Prostate gland (tissue), 2 donors: ENCODE results near the gene NYAP1. TPM values are rescaled to one million over a fixed set of nuclear protein-coding genes. Genes with fewer than 3 reads are reported as not detected.

Experiments
- DNase-seq: peaks from one replicate; pipeline ENCODE4 v3.0.0-alpha.2; 2019; ENCODE audit warnings: low spot score
- H3K27ac ChIP-seq, 2 donors: fragments of 200-600 bp; sonication (generic); 2 replicates each; pipeline ENCODE4 v1.5.1; 2017 to 2019
- H3K27me3 ChIP-seq: fragments of 200-600 bp; sonication (generic); replicated peaks from 2 replicates; pipeline ENCODE4 v1.5.1; 2019; ENCODE audit not compliant: insufficient read depth
- H3K36me3 ChIP-seq, 2 donors: fragments of 200-600 bp; sonication (generic); 1 replicate in 1 of 2; 2 replicates in 1 of 2; pipeline versions ENCODE4 v1.5.1 to v1.8.1; 2017 to 2019
- H3K4me1 ChIP-seq: fragments of 200-600 bp; sonication (generic); replicated peaks from 2 replicates; pipeline ENCODE4 v1.5.1; 2019
- H3K4me3 ChIP-seq, 2 donors: fragments of 200-600 bp; sonication (generic); 2 replicates each; pipeline ENCODE4 v1.5.1; 2017 to 2019
- H3K9me3 ChIP-seq: fragments of 200-600 bp; sonication (generic); 2 replicates; pipeline ENCODE4 v1.5.1; 2017
- POLR2A ChIP-seq: fragments of 450-650 bp; IDR thresholded peaks from one replicate; pipeline ENCODE4 v1.6.1; 2016; ENCODE audit warnings: antibody characterized with exemption, mild to moderate bottlenecking
- POLR2AphosphoS5 ChIP-seq: sonication (generic); formaldehyde crosslinking; IDR thresholded peaks from one replicate; pipeline ENCODE4 v1.6.1; 2017; ENCODE audit warnings: antibody characterized with exemption
- WGBS: methylation state at CpG from one replicate; pipeline ENCODE4 v1.1.5; 2018; 5-methylcytosine and 5-hydroxymethylcytosine counted together
- intact Hi-C: fragments of 100-400 bp; cut with DNase I; formaldehyde crosslinking; loops from one replicate; pipeline ENCODE4 v1.14.2; 2022
- total RNA-seq, 2 donors: library from RNA; depleted of rRNA; stranded (reverse); fragments of >200 nt; gene quantifications; one replicate each; pipeline ENCODE4 v1.1.0, GENCODE V29; 2016
- TF ChIP-seq, protein P1 (sequence below), 4 experiments: fragments of 200-600 bp in 2 of 4; fragments of 450-650 bp in 2 of 4; sonication (generic) in 2 of 4; IDR thresholded peaks; 1 replicate in 3 of 4; 2 replicates in 1 of 4; pipeline ENCODE4 v1.5.1; 2016 to 2019; ENCODE audit warnings: antibody characterized with exemption in 4 of 4, mild to moderate bottlenecking in 2 of 4, moderate library complexity in 2 of 4

The NYAP1 gene
- total RNA-seq, 2 donors from 2014 or later = 0.73 to 16.9 TPM

DNA sequence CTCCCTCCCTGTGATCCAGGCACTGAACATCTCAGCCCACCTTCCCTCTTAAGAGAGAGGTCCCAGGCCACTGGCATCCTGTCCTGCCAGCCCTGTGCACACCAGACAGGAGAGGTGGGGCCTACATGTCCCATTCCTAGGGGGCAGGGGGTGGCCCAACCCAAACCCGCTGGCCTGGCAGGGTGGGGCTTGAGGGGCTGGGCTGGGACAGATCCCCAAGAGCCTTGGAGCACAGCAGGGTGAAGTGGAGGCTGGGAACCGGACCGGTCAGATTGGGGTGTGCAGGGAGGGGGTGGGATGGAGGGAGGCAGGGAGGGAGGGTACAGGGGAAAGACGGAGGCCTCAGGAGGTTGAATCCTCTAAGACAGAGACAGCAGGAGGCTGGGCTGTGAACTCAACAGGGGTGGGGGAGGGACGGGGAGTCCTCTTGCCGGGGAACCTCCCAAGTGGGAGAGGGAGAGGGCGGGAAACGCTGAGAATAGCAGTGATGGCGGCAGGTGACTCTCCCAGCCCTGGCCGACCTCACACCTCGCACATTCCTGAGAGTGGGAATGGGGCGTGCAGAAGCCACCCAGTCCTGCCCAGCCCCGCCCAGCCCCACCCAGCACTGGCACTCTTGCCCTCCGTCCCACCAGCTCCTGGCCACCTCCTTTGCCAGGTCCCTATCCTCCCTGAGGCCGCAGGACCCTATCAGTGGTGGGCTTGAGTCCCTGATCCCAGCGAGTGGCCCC is 11.4 kb upstream of the NYAP1 start:
- Histone ChIP-seq H3K9me3 (no peaks in the 10 kb centered on the region), H3K4me1 (peaks cover 30% of the 10 kb centered on the region), H3K27me3 (no peaks in the 10 kb centered on the region), H3K36me3 (no peaks in the 10 kb centered on the region), H3K4me3 (no peak overlapping the region), H3K27ac (peak overlapping the region; percentile 51 to 55)
- no peak for DNase-seq
- 60% methylated on average over 14 of the region's 16 CpGs for WGBS
- TF ChIP-seq POLR2A = no peak
- TF ChIP-seq, protein P1, sequence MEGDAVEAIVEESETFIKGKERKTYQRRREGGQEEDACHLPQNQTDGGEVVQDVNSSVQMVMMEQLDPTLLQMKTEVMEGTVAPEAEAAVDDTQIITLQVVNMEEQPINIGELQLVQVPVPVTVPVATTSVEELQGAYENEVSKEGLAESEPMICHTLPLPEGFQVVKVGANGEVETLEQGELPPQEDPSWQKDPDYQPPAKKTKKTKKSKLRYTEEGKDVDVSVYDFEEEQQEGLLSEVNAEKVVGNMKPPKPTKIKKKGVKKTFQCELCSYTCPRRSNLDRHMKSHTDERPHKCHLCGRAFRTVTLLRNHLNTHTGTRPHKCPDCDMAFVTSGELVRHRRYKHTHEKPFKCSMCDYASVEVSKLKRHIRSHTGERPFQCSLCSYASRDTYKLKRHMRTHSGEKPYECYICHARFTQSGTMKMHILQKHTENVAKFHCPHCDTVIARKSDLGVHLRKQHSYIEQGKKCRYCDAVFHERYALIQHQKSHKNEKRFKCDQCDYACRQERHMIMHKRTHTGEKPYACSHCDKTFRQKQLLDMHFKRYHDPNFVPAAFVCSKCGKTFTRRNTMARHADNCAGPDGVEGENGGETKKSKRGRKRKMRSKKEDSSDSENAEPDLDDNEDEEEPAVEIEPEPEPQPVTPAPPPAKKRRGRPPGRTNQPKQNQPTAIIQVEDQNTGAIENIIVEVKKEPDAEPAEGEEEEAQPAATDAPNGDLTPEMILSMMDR (IDR thresholded peaks at IDR 0.05) = no peak
- no peak for TF ChIP-seq POLR2AphosphoS5
- intact Hi-C loops = loop anchor here (10.0 kb wide), 1 partner anchor 203 kb away; the partner anchor contains the start of gene GNB2

DNA sequence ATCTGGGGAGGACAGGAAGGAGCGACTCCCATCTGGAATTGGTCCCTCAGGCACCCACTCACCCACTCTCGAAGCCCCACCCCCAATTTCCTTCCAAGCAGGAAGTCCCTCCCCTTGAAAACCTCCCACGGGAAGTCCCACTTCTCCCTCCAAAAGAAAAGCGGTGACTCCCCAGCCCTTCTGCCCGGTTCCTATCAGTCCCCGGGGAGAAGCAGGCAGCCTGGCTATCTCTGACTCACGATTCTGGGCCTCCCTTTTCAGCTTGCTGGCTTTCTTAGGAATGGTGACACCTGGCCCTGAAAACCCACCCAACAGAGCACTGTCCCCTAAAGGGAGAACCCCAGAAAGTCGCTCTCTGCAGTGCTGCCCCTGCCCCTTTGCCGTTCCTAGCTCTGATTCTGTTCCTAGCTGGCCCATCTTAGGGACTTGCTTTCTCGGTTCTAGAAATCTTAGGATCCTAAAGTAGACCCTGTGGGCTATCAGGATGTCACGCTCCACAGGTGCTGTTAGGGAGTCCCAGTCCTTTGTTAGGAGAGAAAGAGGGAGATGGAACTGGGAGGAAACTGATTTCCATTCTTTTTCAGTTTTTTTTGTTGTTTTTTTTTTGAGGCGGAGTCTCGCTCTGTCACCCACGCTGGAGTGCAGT is 10.8 kb upstream of the NYAP1 start:
- Histone ChIP-seq H3K36me3 (no peaks in the 10 kb centered on the region), H3K27ac (peak overlapping the region; percentile 51 to 55), H3K4me1 (peaks cover 30% of the 10 kb centered on the region), H3K9me3 (no peaks in the 10 kb centered on the region), H3K4me3 (no peak overlapping the region), H3K27me3 (no peaks in the 10 kb centered on the region)
- 62% methylated on average over 14 of the region's 14 CpGs for WGBS
- no peak for DNase-seq
- TF ChIP-seq POLR2A (no peak), POLR2AphosphoS5 (no peak)
- TF ChIP-seq, protein P1 (IDR thresholded peaks at IDR 0.05) = no peak
- intact Hi-C loops = loop anchor here (10.0 kb wide), 1 partner anchor 202 kb away; the partner anchor contains the start of gene GNB2

DNA sequence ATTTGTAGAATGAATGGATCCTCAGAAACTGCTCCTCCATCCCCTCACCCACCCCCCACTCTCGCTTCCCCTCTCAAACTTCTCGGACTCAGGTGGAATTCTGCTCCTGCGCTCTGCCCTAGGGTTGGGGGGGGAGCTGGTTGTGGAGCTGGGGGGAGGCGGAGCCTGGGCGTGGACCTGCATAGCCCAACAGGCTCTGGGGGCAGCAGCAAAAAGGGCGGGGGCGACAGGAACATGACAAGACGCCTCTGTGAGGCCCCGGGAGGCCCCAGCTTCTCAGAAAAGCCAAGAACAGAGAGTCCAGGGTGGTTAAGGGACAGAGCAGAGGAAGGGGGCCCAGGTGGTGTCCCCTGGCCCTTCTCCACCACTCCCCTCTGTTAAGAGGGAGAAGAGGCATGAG is 8.2 kb upstream of the NYAP1 start:
- 28% methylated on average over 9 of the region's 9 CpGs for WGBS
- TF ChIP-seq, protein P1 (IDR thresholded peaks at IDR 0.05) = no peak
- TF ChIP-seq POLR2A (no peak), POLR2AphosphoS5 (no peak)
- H3K4me3 ChIP-seq = peak overlapping the region in 1 of 2 donors; percentile 100
- peak overlapping the region; percentile 38 to 98 for H3K27ac ChIP-seq
- no peaks in the 10 kb centered on the region for H3K36me3 ChIP-seq
- no peaks in the 10 kb centered on the region for H3K9me3 ChIP-seq
- H3K27me3 ChIP-seq = no peaks in the 10 kb centered on the region
- peaks cover 26% of the 10 kb centered on the region for H3K4me1 ChIP-seq
- intact Hi-C loops = loop anchor here (10.0 kb wide), 1 partner anchor 199 kb away; the partner anchor contains the start of gene GNB2
- no peak for DNase-seq

DNA sequence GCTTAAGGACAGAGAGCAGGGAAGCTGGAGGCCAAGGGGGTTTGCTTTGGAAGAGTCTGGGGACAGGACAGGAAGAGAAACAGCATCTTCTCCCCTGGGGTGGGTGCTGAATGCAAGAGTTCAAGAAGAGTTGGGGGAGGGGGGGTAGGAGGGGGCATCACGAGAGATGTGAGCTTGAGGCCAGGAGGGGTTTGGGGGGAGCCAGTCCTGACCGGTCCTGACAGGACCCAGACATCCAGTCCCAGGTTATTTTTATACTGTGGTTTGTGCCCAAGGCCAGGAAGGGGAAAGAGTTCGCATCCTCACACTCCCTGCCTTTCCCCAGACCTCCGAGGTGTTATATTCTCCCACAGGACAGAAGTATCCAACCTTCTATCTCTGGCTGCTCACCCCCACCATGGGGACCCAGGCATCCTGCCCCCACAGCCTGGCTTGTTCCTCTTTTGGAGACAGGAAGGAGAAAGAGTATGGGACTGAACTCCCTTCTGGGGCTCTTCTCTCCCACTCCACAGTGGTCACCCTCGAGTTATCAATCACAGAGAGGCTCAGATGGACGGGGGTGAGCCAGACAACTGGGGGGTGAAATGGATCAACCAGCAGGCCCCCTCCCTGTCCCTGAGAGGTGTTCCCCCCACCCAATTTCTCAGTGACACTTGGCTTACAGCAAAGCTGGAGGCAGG is 7.5 kb upstream of the NYAP1 start:
- Histone ChIP-seq H3K36me3 (no peaks in the 10 kb centered on the region), H3K27me3 (no peaks in the 10 kb centered on the region), H3K4me3 (peak overlapping the region; percentile 84 to 100), H3K27ac (peak overlapping the region; percentile 38 to 98), H3K9me3 (no peaks in the 10 kb centered on the region), H3K4me1 (peaks cover 26% of the 10 kb centered on the region)
- intact Hi-C loops = loop anchor here (10.0 kb wide), 1 partner anchor 199 kb away; the partner anchor contains the start of gene GNB2
- DNase-seq = no peak
- WGBS = 10% methylated on average over 6 of the region's 6 CpGs
- TF ChIP-seq POLR2AphosphoS5 (no peak), POLR2A (no peak)
- TF ChIP-seq, protein P1 (IDR thresholded peaks at IDR 0.05) = no peak
